Stimulated activated CD8-positive, alpha-beta memory T cell treated with anti-CD3 and anti-CD28 coated beads, Interleukin-12 subunit alpha, Interleukin-12 subunit beta, amount 100 ng/mL, for 4 hours (primary cell): ENCODE results near the gene TMEM163.
"Not testable (repeated sequence)": the region's sequence is repeated elsewhere in the genome, so short reads cannot be mapped to it uniquely, and the experiment has no call there.

Experiments used
- DNase-seq: peaks from one replicate; pipeline ENCODE4 v3.0.0-alpha.2; 2020; ENCODE audit warnings: low read depth

The TMEM163 gene

GRCh38 chr2:134490559-134490958, 228.2 kb downstream of the TMEM163 start:
- no peak for DNase-seq

GRCh38 chr2:134489732-134490384, 228.9 kb downstream of the TMEM163 start:
- DNase-seq, result no peak

- no peak for DNase-seq
Observed at GRCh38 chr2:134482766-134483340, 235.9 kb downstream of the TMEM163 start.

GRCh38 chr2:134482131-134482723, 236.6 kb downstream of the TMEM163 start:
- DNase-seq, result no peak

- DNase-seq, result no peak
Observed at GRCh38 chr2:134479696-134480330, 239.0 kb downstream of the TMEM163 start.

GRCh38 chr2:134476982-134477381, 241.8 kb downstream of the TMEM163 start:
- not testable (repeated sequence) for DNase-seq

GRCh38 chr2:134470561-134471168, 248.1 kb downstream of the TMEM163 start:
- no peak for DNase-seq

- DNase-seq, result no peak
Observed at GRCh38 chr2:134469516-134470115, 249.2 kb downstream of the TMEM163 start.

- DNase-seq, result no peak
Observed at GRCh38 chr2:134468776-134469175, 250.0 kb downstream of the TMEM163 start.

GRCh38 chr2:134468164-134468563, 250.6 kb downstream of the TMEM163 start:
- no peak for DNase-seq

- DNase-seq, result no peak
Observed at GRCh38 chr2:134466141-134466540, 252.7 kb downstream of the TMEM163 start.

- no peak for DNase-seq
Observed at GRCh38 chr2:134465228-134466105, 253.3 kb downstream of the TMEM163 start.

GRCh38 chr2:134463699-134464022, 255.1 kb downstream of the TMEM163 start:
- DNase-seq, result no peak

GRCh38 chr2:134462791-134463698, 255.8 kb downstream of the TMEM163 start:
- DNase-seq, result no peak

- DNase-seq, result no peak
Observed at GRCh38 chr2:134462275-134462674, 256.5 kb downstream of the TMEM163 start.

- no peak for DNase-seq
Observed at GRCh38 chr2:134461511-134461910, 257.3 kb downstream of the TMEM163 start.

- DNase-seq, result no peak
Observed at GRCh38 chr2:134460583-134460998, 258.2 kb downstream of the TMEM163 start.

GRCh38 chr2:134459706-134460406, 258.9 kb downstream of the TMEM163 start:
- no peak for DNase-seq

GRCh38 chr2:134458950-134459349, 259.9 kb downstream of the TMEM163 start:
- DNase-seq, result no peak

- no peak for DNase-seq
Observed at GRCh38 chr2:134458473-134458853, 260.3 kb downstream of the TMEM163 start.
